DND-41 (cell line): Measurements from ENCODE around the gene PDPN.

ENCODE experiments used
- CTCF ChIP-seq: IDR thresholded peaks from 2 replicates; pipeline ENCODE4 v1.5.1; 2012; ENCODE audit warnings: borderline replicate concordance, low read length, moderate library complexity, mild to moderate bottlenecking; ENCODE audit not compliant: poor library complexity, severe bottlenecking; ENCODE audit errors: extremely low read depth
- EZH2 ChIP-seq: IDR thresholded peaks from 3 replicates; pipeline ENCODE4 v1.6.1; 2012; ENCODE audit warnings: borderline replicate concordance, low read depth, mild to moderate bottlenecking, moderate library complexity, low read length, inconsistent platforms; ENCODE audit not compliant: severe bottlenecking

GRCh38 chr1:13535227-13535626 is 48.4 kb upstream of the PDPN start:
- TF ChIP-seq CTCF (no peak), EZH2 (no peak)
